Measurements from ENCODE around the gene SHQ1. TPM values are rescaled to one million over a fixed set of nuclear protein-coding genes. Genes with fewer than 3 reads are reported as not detected.
A peak's percentile ranks its signal among the peaks of the same experiment; 100 is the strongest.

SHQ1 gene
- polyA plus RNA-seq (ENCODE audit: insufficient read length in 4 of 4), result 10 to 100 TPM; 20.9 to 26.0 (median 23.8) TPM

GRCh38 chr3:72847751-72848702 is at the start of gene SHQ1:
Gene SHQ1 (minus strand): TSS chr3:72848445. CDS start chr3:72848340, 105 bp downstream.
- DNase-seq (ENCODE audit: low read depth in 4 of 4, low spot score in 3 of 4), result peak; percentile 87 to 94 (median 93)

- DNase-seq (ENCODE audit: low read depth in 4 of 4, low spot score in 3 of 4), result no peak
These were observed 49.4 kb upstream of the SHQ1 start for GRCh38 chr3:72897758-72898007.

DNA sequence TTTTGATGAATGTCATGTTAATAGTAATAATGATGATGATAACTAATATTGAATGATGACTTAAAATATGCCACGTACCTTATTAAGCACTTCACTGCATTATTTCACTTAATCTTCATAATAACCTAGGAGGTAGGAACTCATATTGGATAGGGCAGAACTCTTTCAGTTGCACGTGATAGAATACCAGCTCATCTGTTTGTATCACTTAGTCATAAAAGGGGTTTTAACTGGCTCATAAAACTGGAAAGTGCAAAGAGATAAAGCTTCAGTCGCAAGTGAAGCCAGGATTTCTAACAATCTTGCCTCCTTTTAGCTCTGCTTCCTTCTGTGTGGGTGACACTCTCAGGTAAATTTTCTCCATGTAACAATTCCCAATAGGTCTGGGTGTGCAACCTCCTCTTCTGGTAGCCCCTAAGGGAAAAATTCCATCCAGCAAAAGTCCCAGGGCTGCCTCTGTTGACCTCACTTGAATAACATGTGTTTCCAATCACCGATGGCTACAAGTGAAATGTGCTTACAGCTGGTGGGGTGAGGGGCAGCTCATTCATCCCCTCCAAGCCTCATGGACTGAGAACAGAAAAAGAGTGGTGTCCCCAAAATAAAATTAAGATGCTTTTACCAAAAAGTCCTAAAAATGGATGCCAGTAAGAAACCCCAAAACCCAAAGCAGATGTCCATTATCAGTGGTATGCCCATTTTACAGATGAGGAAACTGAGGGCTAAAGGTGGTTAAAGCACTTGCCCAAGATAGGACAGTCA is 48.9 kb upstream of the SHQ1 start:
- no peak for DNase-seq (ENCODE audit: low read depth in 4 of 4, low spot score in 3 of 4)

GRCh38 chr3:72894976-72895552 is 46.8 kb upstream of the SHQ1 start:
- no peak for DNase-seq (ENCODE audit: low read depth in 4 of 4, low spot score in 3 of 4)

DNA sequence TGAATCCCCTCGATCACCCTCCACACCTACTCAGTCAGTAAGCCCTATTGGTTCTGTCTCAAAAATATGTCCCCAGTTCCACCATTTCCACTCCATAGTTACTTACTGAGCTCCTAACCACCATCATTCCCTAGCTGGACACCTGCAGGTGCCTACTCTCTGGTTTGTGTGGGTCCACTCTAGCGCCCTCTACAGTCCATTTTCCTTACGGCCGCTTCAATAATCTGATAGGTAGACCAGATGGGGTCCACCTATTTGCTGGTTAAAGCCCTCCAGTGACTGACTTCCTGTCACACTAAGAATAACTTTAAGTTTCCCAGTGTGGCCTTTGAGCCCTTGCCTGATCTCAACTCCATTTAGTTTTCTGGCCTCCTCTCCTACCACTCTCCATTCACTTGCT is 44.6 kb upstream of the SHQ1 start:
- no peak for DNase-seq (ENCODE audit: low read depth in 4 of 4, low spot score in 3 of 4)

- no peak for DNase-seq (ENCODE audit: low read depth in 4 of 4, low spot score in 3 of 4)
These were observed 44.0 kb upstream of the SHQ1 start for GRCh38 chr3:72892081-72892775.

- DNase-seq (ENCODE audit: low read depth in 4 of 4, low spot score in 3 of 4), result no peak
These were observed 43.0 kb upstream of the SHQ1 start for GRCh38 chr3:72891053-72891855.

GRCh38 chr3:72890166-72890925 is 42.1 kb upstream of the SHQ1 start:
- DNase-seq (ENCODE audit: low read depth in 4 of 4, low spot score in 3 of 4), result no peak

- no peak for DNase-seq (ENCODE audit: low read depth in 4 of 4, low spot score in 3 of 4)
These were observed 41.3 kb upstream of the SHQ1 start for GRCh38 chr3:72889310-72890165.

DNA sequence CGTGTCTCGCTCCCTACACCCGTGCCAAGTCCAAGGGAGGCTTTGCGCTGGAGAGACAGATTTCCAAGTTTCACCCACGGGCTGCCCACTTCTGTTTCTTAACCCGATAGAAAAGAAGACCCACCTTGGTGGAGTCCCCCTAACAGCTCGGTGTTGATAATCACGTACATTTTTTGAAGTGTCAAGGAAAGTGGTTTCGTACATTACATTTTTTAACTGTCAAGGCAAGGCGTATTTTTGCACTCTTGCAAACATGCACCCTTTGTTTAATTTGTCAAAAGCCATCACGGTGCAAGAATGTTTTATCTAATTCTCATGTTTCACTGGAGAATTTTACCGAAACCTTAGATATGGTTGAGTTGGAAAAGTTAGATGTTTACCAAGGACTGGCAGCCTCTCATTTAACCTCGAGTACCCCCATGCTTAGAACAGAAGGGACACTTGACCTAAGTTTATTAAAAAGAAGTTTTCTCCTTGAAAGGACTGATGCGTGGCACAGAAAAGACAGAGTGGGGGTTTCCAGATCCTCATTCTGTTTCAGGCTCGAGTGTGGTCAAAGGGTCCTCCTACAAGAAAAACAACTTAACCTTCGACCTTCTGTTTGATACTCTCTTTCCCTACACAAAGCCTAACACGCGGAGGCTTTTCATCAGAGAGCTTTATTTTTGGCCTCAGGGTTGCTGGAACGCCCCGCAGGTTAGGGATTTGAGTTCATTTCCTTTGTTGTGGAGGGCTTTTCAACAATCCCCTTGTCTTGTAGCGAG is 40.5 kb upstream of the SHQ1 start:
- DNase-seq (ENCODE audit: low read depth in 4 of 4, low spot score in 3 of 4), result no peak

GRCh38 chr3:72887705-72888545 is 39.7 kb upstream of the SHQ1 start, which contains the start of gene GXYLT2:
Gene GXYLT2 (plus strand): TSS chr3:72888046. CDS start chr3:72888234, 188 bp downstream.
- DNase-seq (ENCODE audit: low read depth in 4 of 4, low spot score in 3 of 4), result no peak

GRCh38 chr3:72887343-72887704 is 39.1 kb upstream of the SHQ1 start:
- no peak for DNase-seq (ENCODE audit: low read depth in 4 of 4, low spot score in 3 of 4)

GRCh38 chr3:72872183-72872582 is 23.9 kb upstream of the SHQ1 start:
- no peak for DNase-seq (ENCODE audit: low read depth in 4 of 4, low spot score in 3 of 4)

DNA sequence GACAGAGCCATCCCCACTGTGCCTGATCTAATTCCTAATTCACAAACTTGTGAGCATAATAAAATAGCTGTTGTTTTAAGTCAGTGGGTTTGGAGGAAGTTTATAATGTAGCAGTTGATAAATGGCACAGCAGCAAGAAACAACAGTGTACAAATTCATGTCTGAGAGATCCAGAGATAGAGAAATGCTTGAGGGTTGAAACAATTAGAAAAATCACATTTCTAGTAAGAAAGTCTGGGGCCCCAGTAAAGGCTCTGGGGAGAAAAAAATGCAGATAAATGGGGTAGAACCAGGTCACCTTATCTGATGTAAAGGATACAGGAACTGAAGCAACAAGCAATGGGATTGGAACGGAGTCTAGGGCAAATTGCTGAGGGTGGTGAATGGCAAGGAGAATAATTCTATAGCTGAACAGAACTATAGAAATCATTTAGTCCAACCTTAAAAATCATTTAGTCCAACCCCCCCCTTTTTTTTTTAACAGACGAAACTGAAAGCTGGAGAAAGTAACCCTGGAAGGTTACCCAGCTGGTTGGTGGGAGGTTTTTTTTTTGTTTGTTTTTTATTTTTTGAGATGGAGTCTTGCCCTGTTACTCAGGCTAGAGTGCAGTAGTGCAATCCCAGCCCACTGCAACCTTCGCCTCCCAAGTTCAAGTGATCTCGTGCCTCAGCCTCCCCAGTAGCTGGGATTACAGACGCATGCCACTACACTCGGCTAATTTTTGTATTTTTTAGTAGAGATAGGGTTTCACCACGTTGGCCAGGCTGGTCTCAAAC is 14.3 kb upstream of the SHQ1 start:
- no peak for DNase-seq (ENCODE audit: low read depth in 4 of 4, low spot score in 3 of 4)

DNA sequence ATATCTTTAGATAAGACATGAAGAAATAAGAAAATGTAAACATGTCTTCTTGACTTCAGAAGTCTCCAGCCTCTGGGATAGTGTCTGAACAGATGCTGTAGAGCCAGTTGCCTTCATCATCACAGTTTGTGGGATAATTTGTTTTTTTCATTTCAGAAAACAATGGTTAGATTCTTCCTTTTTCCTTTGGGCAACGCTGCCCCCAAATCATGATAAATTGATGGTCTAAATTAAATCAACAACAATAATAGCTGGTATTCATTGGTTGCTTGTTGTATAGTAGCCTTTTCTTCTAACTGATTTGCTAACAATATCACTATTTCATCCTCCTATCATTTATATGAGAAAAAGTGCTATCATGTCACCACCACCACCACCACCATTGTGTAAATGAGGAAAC is 12.6 kb upstream of the SHQ1 start:
- DNase-seq (ENCODE audit: low read depth in 4 of 4, low spot score in 3 of 4), result no peak

DNA sequence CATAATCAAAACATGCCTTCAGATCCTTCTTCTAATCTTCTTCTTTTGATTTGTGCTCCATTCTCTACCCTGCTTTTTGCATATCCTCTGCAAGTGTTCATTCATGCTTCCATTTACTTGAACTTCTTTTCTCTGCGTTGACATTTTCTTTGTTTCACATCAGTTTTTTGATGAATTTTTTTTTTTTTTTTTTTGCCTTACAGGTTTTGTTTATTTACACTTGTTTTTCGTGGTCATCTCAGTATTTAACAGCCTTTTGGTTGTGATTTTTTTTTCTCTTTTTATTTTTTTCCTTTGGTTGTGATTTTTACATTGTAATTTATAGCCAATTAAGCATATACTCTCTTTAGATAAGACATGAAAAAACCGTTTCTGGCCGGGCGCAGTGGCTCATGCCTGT is 11.8 kb upstream of the SHQ1 start:
- no peak for DNase-seq (ENCODE audit: low read depth in 4 of 4, low spot score in 3 of 4)
